Mesothelial cell of epicardium (in vitro differentiated cells): ENCODE measurements around the gene DENND1A. TPM values are rescaled to one million over a fixed set of nuclear protein-coding genes. Genes with fewer than 3 reads are reported as not detected.

Source experiments
- DNase-seq, 2 experiments: peaks; one replicate each; pipeline ENCODE4 v3.0.0; 2021; ENCODE audit warnings: low spot score in 2 of 2; ENCODE audit not compliant: unreplicated experiment in 2 of 2
- H3K27ac Mint-ChIP-seq: 2 replicates; pipeline ENCODE4 v1.8.0; 2021; ENCODE audit warnings: mixed read lengths
- H3K27me3 Mint-ChIP-seq: 2 replicates; pipeline ENCODE4 v1.8.0; 2021; ENCODE audit warnings: low read depth, mixed read lengths
- H3K36me3 Mint-ChIP-seq: 2 replicates; pipeline ENCODE4 v1.8.0; 2021; ENCODE audit warnings: mixed read lengths
- H3K4me1 Mint-ChIP-seq: 2 replicates; pipeline ENCODE4 v1.8.0; 2021; ENCODE audit warnings: mixed read lengths
- H3K4me3 Mint-ChIP-seq: 2 replicates; pipeline ENCODE4 v1.8.0; 2021; ENCODE audit warnings: mild to moderate bottlenecking, moderate library complexity, mixed read lengths
- H3K9me3 Mint-ChIP-seq: 2 replicates; pipeline ENCODE4 v1.8.0; 2021; ENCODE audit warnings: mixed read lengths
- total RNA-seq: library from RNA; stranded (reverse); gene quantifications from 3 replicates; pipeline ENCODE4 v1.2.1, GENCODE V29; 2021
- TF ChIP-seq, protein P1 (sequence below): fragments of 200-600 bp; sonication (generic); IDR thresholded peaks from one replicate; pipeline ENCODE4 v1.5.0; 2021; ENCODE audit warnings: antibody characterized with exemption; ENCODE audit not compliant: unreplicated experiment

Gene DENND1A
- total RNA-seq, 1 donor from 2014 or later, result 23.4 TPM

- peaks cover 11% of the 10 kb centered on the region for H3K36me3 Mint-ChIP-seq
- no peak overlapping the region for H3K27ac Mint-ChIP-seq
- no peak for DNase-seq
- H3K4me3 Mint-ChIP-seq, result no peak overlapping the region
- peaks cover 3% of the 10 kb centered on the region for H3K9me3 Mint-ChIP-seq
- peaks cover 20% of the 10 kb centered on the region for H3K27me3 Mint-ChIP-seq
- TF ChIP-seq, protein P1, sequence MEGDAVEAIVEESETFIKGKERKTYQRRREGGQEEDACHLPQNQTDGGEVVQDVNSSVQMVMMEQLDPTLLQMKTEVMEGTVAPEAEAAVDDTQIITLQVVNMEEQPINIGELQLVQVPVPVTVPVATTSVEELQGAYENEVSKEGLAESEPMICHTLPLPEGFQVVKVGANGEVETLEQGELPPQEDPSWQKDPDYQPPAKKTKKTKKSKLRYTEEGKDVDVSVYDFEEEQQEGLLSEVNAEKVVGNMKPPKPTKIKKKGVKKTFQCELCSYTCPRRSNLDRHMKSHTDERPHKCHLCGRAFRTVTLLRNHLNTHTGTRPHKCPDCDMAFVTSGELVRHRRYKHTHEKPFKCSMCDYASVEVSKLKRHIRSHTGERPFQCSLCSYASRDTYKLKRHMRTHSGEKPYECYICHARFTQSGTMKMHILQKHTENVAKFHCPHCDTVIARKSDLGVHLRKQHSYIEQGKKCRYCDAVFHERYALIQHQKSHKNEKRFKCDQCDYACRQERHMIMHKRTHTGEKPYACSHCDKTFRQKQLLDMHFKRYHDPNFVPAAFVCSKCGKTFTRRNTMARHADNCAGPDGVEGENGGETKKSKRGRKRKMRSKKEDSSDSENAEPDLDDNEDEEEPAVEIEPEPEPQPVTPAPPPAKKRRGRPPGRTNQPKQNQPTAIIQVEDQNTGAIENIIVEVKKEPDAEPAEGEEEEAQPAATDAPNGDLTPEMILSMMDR, result no peak
- H3K4me1 Mint-ChIP-seq, result peaks cover 23% of the 10 kb centered on the region
Measured at GRCh38 chr9:123651871-123652270, 278.1 kb downstream of the DENND1A start.

GRCh38 chr9:123651273-123651672 lies 278.7 kb downstream of the DENND1A start:
- peaks cover 20% of the 10 kb centered on the region for H3K4me1 Mint-ChIP-seq

DNA sequence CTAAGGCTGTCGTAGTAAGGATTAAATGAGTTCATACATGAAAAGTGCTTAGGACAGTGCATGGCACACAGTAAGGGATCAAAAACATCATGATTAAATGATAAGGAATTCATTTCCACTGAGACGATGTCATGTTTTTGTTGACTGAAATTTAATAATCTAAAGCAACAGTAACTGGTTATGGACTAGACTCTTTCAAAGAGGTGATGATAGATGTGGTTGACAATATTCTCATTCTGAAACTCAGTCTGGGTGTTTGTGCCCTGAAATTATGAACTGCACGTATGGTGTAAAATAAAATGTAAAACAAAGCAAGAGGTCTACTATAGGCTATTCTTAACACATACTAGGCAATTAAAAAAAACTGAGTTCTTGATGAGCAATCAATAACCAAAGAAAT lies 280.0 kb downstream of the DENND1A start:
- Mint-ChIP-seq H3K4me1 (peaks cover 16% of the 10 kb centered on the region), H3K9me3 (peaks cover 3% of the 10 kb centered on the region), H3K27me3 (peaks cover 10% of the 10 kb centered on the region), H3K4me3 (no peak overlapping the region), H3K36me3 (peaks cover 15% of the 10 kb centered on the region), H3K27ac (no peak overlapping the region)
- no peak for DNase-seq
- TF ChIP-seq, protein P1, result no peak

More at GRCh38 chr9:123651273-123651672, 278.7 kb downstream of the DENND1A start:
- Mint-ChIP-seq H3K27ac (no peak overlapping the region), H3K9me3 (peaks cover 3% of the 10 kb centered on the region), H3K36me3 (peaks cover 15% of the 10 kb centered on the region), H3K4me3 (no peak overlapping the region), H3K27me3 (peaks cover 17% of the 10 kb centered on the region)
- TF ChIP-seq, protein P1, result no peak
- no peak for DNase-seq

- no peak for DNase-seq
- Mint-ChIP-seq H3K4me3 (no peak overlapping the region), H3K27ac (no peak overlapping the region), H3K9me3 (peaks cover 3% of the 10 kb centered on the region), H3K27me3 (no peaks in the 10 kb centered on the region), H3K36me3 (peaks cover 15% of the 10 kb centered on the region), H3K4me1 (peaks cover 25% of the 10 kb centered on the region)
- TF ChIP-seq, protein P1, result no peak
Measured at GRCh38 chr9:123647145-123647544, 282.8 kb downstream of the DENND1A start.

DNA sequence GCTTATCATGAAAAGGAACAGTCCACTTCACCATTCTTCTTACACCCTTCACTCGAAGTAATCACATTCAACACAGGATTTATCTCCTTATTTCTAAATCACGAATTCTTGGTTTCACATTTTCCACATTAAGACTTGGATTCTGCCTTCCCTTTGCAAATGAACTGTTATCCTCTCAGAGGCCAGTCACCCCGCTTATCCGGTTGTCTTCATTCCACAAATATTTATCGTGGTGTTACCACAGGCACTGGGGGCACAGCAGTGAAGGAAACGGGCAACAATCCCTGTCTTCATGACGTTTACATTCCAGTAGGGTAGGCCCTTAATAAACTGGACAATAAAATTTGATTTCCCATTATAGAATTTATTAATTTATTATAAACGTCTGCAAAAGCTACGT lies 284.2 kb downstream of the DENND1A start:
- TF ChIP-seq, protein P1, result no peak

DNA sequence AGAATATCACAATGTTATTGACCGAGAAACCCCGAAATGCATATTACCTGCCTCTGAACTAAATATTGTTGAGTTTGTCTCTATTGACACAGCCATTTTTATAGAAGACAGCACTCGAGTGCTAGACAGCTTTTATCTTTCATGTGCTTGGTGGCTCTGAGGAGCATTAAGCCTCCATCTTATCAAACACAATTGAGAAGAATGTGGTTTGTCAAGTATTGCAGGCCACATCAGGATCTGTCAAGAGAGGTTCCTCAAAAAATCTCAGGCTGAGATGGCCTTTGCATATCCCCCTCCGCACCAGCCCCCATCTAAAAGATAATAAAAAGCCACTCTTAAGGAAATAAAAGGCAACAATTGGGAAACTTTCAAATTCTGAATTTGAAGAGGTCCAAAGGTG lies 284.8 kb downstream of the DENND1A start:
- no peak overlapping the region for H3K4me3 Mint-ChIP-seq
- no peaks in the 10 kb centered on the region for H3K9me3 Mint-ChIP-seq
- TF ChIP-seq, protein P1, result no peak
- H3K27ac Mint-ChIP-seq, result peak overlapping the region; percentile 28
- peaks cover 27% of the 10 kb centered on the region for H3K4me1 Mint-ChIP-seq
- H3K27me3 Mint-ChIP-seq, result no peaks in the 10 kb centered on the region
- DNase-seq, result no peak
- H3K36me3 Mint-ChIP-seq, result peaks cover 8% of the 10 kb centered on the region

More for the DNA sequence above, 284.2 kb downstream of the DENND1A start:
- Mint-ChIP-seq H3K4me1 (peaks cover 27% of the 10 kb centered on the region), H3K4me3 (no peak overlapping the region), H3K27ac (no peak overlapping the region), H3K27me3 (no peaks in the 10 kb centered on the region), H3K36me3 (peaks cover 8% of the 10 kb centered on the region), H3K9me3 (no peaks in the 10 kb centered on the region)
- DNase-seq, result no peak
